G401.6 (cell line): ENCODE measurements around the gene NYNRIN.

ENCODE experiments used
- FAIRE-seq: peaks from 2 replicates; lab custom pipeline; 2012; peaks lifted over from hg19 to GRCh38; lab: Jason Lieb, UNC

NYNRIN gene

DNA sequence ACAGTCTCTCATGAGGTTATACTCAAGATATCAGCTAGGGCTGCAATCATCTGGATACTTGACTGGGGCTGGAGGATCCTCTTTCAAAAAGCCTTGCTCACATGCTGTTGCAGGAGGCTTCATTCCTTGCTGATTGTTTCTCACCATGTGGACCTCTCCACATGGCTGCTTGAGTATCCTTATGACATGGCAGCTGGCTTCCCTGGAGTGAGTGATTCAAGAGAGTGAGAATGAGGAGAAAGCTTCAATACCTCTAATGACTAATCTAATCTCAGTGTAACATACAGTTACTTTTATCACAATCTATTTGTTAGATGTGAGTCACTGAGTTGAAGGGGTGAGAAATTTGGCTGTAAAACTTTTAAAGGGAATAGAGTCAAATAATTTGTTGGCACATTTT is 58.2 kb downstream of the NYNRIN start:
- no peak for FAIRE-seq

DNA sequence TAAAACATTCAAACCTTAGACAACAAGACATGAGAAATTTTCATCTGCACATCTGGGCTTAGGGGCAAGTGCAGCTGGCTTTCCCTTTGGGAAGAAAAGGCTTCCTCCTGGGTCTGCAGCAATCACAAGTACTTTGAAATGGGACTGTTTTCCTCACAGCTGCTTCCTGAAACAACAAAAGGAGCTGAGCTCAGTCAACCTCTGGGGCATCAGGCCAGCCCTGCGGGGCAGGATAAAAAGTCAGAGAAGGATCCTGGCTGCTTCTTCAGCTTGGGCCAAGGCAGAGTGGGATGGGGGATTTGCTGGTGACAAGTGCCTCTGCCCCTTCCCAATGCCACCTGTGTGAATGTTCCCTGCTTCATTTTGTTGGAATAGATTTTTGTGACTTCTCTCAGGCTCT is 59.9 kb downstream of the NYNRIN start:
- no peak for FAIRE-seq

DNA sequence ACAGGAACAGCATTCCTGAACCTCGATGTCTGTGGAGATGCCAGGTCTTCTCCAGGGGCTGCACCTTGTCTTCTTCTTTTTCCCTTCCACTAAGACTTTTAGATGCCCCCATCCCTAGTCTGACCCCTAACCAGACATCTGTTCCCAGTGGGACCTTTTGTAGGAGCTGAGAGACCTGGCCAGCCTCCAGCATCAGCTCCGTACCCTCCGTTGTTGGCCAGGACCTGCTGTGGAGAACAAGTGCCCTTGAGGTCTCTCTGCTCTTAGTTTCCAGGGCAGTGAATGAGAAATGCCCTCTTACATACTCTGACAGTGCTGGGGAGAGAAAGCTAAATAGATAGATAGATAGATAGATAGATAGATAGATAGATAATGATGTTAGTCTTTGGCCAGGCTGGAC is 60.5 kb downstream of the NYNRIN start:
- no peak for FAIRE-seq

DNA sequence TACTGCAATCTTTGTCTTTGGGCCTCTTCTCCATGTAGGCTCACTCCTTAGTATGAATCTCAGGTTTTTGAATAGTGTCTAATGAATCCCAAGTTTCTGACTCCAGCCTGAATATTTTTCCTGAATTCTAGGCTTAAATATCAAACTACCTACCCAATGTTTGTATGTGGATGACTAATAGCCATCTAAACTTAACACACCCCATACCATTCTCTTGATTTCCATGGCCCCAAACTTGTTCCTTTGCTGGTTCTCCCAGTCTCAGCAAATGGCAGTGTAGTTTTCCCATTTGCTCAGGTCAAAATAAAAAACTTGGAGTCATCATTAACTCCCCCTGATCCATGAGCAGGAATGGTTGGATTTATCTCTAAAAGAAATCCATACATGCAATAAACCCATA is 62.5 kb downstream of the NYNRIN start:
- no peak for FAIRE-seq

DNA sequence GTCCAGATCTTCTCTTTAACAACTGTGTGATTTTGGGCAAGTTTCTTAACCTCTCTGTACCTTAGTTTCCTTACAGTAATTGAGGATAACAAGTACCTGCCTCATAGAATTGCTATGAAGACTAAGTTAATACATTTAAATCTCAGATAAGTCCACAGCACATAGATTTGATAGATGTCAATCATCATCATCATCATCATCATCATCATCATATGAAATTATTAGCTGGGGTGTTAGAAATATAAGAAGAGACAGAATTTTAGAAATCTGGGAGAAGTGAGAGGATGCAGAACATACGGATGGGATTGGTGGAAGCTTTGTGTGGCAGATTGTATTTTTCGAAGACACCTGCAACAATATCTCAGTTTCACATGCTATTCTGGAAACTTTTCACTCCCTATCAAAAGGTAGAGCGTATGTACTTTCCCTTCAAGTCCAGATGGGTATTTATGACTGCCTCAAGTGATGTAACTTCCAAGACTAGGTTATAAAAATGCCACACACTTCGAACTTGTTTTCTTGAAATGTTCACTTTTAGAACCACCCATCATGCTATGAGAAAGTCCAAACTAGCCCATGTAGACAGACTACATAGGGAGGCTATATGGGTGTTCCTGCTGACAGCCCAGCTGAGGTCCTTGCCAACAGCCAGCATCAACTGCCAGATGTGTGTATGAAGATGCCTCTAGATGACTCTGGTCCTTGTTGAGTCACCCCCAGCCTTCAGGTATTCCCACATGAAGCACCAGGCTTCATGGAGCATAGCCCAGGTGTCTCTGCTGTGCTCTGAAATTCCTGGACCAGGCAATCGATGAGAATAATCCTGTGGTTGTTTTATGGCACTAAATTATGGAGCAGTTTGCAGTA is 64.4 kb downstream of the NYNRIN start:
- FAIRE-seq = no peak

DNA sequence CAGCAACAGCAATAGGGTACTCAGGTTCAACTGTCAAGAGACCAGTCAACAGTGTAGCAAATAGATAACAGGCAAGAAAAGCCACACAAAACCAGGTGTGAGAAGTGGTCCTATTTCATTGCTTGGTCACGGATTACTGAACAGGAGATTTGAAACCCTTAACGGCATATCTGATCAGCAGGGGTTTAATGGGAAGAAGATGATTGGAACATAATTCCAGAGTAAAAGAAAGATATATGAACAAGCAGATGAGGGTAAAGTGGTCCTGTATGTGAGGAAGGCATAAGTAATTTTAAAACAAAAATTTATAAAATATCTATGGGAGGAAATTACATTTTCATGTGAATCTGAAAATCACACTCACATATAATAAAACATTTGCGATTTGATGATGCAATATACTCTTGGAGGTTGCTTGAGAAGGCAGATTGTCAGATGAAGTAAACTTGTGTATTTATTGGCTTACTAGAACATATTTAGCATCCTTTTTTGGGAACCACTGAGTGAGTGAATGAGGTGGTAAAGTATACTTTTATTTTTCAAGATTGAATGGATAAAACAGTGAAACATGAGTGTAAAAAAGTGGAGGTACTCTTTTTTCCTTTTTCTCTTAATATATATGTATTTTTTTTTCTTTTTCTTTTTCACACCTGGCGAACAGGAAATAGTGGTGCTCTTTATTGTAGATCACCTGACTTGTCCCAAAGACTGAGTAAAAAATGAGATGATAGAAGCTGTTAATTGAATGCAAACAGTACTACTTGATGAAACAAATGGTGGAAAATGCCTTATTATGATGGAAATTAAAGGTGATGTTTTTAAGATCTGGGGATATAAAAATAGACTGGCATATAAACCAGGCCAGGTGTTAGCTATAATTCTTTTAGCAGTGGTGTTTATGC is 65.3 kb downstream of the NYNRIN start:
- no peak for FAIRE-seq

DNA sequence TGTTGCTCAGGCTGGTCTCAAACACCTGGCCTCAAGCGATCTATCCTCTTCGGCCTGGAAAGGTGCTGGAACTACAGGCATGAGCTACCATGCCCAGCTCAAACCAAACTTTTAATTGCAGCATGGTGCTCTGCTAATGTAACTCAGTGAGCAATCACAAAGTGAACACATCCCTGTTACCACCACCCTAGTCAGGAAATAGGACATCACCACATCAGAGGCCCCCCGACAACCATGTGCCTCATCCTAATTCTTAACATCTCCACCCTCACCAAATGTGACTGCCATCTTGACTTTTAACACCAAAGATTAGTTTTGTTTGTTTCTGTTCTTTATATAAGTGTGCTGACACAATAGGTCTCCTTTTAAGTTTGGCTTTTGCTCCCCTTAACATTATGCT is 66.6 kb downstream of the NYNRIN start:
- FAIRE-seq = no peak

DNA sequence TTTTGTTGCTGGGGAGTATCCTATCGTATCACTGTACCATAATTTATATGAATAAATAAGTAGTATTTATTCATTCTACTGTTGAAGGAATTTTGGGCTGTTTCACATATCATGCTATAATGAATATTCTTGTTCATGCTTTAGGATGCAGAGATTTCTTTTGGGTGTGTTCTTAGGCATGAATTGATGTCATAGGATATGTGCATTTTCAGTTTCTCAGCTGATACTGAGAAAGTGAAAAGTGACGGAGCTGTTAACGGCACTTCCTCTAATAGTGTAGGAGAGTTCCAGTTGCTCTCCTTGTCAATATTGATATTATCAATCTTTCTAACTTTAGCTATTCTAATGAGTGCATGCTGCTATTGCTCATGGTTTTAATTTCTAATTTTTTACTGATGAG is 67.0 kb downstream of the NYNRIN start:
- FAIRE-seq = no peak
